GM23338 (cell line): ENCODE data around the gene VOPP1. TPM values are rescaled to one million over a fixed set of nuclear protein-coding genes. Genes with fewer than 3 reads are reported as not detected.
A peak's percentile ranks its signal among the peaks of the same experiment; 100 is the strongest.

Experiments used
- ATAC-seq: fragments of 200-7000 bp; cut with Tn5 transposase; 3 replicates; pipeline ENCODE4 v1.9.1; 2020
- DNase-seq: peaks from one replicate; pipeline ENCODE4 v3.0.0-alpha.2; 2015; ENCODE audit warnings: low spot score
- H2AFZ ChIP-seq: fragments of 200-600 bp; sonication (generic); 2 replicates; pipeline ENCODE4 v1.8.0; 2016; ENCODE audit warnings: antibody characterized with exemption, mild to moderate bottlenecking, moderate library complexity
- H3F3A ChIP-seq: fragments of 200-600 bp; sonication (generic); replicated peaks from 2 replicates; pipeline ENCODE4 v1.8.0; 2017; ENCODE audit warnings: antibody characterized with exemption, mixed run types, low read depth
- H3K27ac ChIP-seq: fragments of 200-600 bp; sonication (generic); 2 replicates; pipeline ENCODE4 v1.6.1; 2016; ENCODE audit warnings: low read depth
- H3K27me3 ChIP-seq: fragments of 200-600 bp; sonication (generic); 2 replicates; pipeline ENCODE4 v1.8.0; 2016; ENCODE audit warnings: mild to moderate bottlenecking, mixed run types, moderate library complexity; ENCODE audit not compliant: insufficient read depth
- H3K36me3 ChIP-seq: fragments of 200-600 bp; sonication (generic); 2 replicates; pipeline ENCODE4 v1.8.0; 2016; ENCODE audit warnings: mild to moderate bottlenecking; ENCODE audit not compliant: insufficient read depth
- H3K4me1 ChIP-seq: fragments of 200-600 bp; sonication (generic); 2 replicates; pipeline ENCODE4 v1.8.0; 2016; ENCODE audit warnings: mild to moderate bottlenecking, moderate library complexity; ENCODE audit not compliant: insufficient read depth
- H3K4me2 ChIP-seq: fragments of 200-600 bp; sonication (generic); 2 replicates; pipeline ENCODE4 v1.7.1; 2017; ENCODE audit warnings: mixed run types
- H3K4me3 ChIP-seq: fragments of 200-600 bp; sonication (generic); 2 replicates; pipeline ENCODE4 v1.6.1; 2016; ENCODE audit warnings: mixed run types
- H3K79me2 ChIP-seq: fragments of 200-600 bp; sonication (generic); replicated peaks from 2 replicates; pipeline ENCODE4 v1.8.0; 2017; ENCODE audit warnings: mild to moderate bottlenecking; ENCODE audit not compliant: insufficient read depth
- H3K9me2 ChIP-seq: fragments of 200-600 bp; sonication (generic); 2 replicates; pipeline ENCODE4 v1.8.0; 2017; ENCODE audit not compliant: insufficient read depth
- H4K20me1 ChIP-seq: fragments of 200-600 bp; sonication (generic); replicated peaks from 2 replicates; pipeline ENCODE4 v1.8.0; 2017; ENCODE audit warnings: mild to moderate bottlenecking; ENCODE audit not compliant: insufficient read depth
- H3K27ac Mint-ChIP-seq: 2 replicates; pipeline ENCODE4 v1.8.0; 2020; ENCODE audit warnings: inconsistent platforms, mild to moderate bottlenecking, moderate library complexity, mixed read lengths
- H3K27me3 Mint-ChIP-seq: 3 replicates; pipeline ENCODE4 v1.8.0; 2022; ENCODE audit warnings: low read depth, mild to moderate bottlenecking, moderate library complexity, mixed read lengths, inconsistent platforms; ENCODE audit not compliant: insufficient read depth, poor library complexity
- H3K36me3 Mint-ChIP-seq: 3 replicates; pipeline ENCODE4 v1.8.0; 2021; ENCODE audit warnings: low read depth, mild to moderate bottlenecking, inconsistent platforms, moderate library complexity, mixed read lengths
- H3K4me1 Mint-ChIP-seq: 3 replicates; pipeline ENCODE4 v1.8.0; 2020; ENCODE audit warnings: mild to moderate bottlenecking, inconsistent platforms, mixed read lengths
- H3K4me3 Mint-ChIP-seq: 3 replicates; pipeline ENCODE4 v1.8.0; 2021; ENCODE audit warnings: moderate library complexity, mild to moderate bottlenecking, inconsistent platforms, mixed read lengths
- H3K9me3 Mint-ChIP-seq: 3 replicates; pipeline ENCODE4 v1.8.0; 2020; ENCODE audit warnings: moderate library complexity, mild to moderate bottlenecking, inconsistent platforms, mixed read lengths
- CREB1 ChIP-seq: fragments of 250-450 bp; sonication (Bioruptor Pico); IDR thresholded peaks from 2 replicates; pipeline ENCODE4 v1.5.0; 2020; ENCODE audit warnings: low read depth, mild to moderate bottlenecking, moderate library complexity
- EZH2phosphoT487 ChIP-seq: fragments of 200-600 bp; sonication (generic); IDR thresholded peaks from one replicate; pipeline ENCODE4 v1.8.1; 2018; ENCODE audit warnings: antibody characterized with exemption; ENCODE audit not compliant: unreplicated experiment
- JUNB ChIP-seq: IDR thresholded peaks from one replicate; pipeline ENCODE4 v1.6.1; 2016; ENCODE audit warnings: antibody characterized with exemption; ENCODE audit not compliant: unreplicated experiment
- NANOG ChIP-seq: IDR thresholded peaks from 2 replicates; pipeline ENCODE4 v1.6.1; 2016; ENCODE audit warnings: antibody characterized with exemption, borderline replicate concordance
- POLR2AphosphoS5 ChIP-seq: IDR thresholded peaks from 2 replicates; pipeline ENCODE4 v1.6.1; 2016; ENCODE audit warnings: antibody characterized with exemption, low read depth
- STAT1 ChIP-seq: IDR thresholded peaks from one replicate; pipeline ENCODE4 v1.6.1; 2016; ENCODE audit warnings: antibody characterized with exemption; ENCODE audit not compliant: unreplicated experiment
- ZNF331 ChIP-seq: fragments of 250-450 bp; sonication (Bioruptor Pico); IDR thresholded peaks from 2 replicates; pipeline ENCODE4 v1.5.0; 2020; ENCODE audit warnings: low read depth, mild to moderate bottlenecking, moderate library complexity
- polyA plus RNA-seq: library from polyadenylated mRNA; unstranded; fragments of >200 nt; fragmentation: Nextera tagmentation; extraction: Ambion mirVana; gene quantifications from 2 replicates; pipeline ENCODE4 v1.2.1, GENCODE V29; 2016
- total RNA-seq: library from RNA; depleted of rRNA; stranded (reverse); fragments of >200 nt; shearing (Covaris generic); gene quantifications from 2 replicates; pipeline ENCODE4 v1.2.3, GENCODE V29; 2014
- TF ChIP-seq, protein P1 (sequence below): fragments of 250-450 bp; sonication (Bioruptor Pico); IDR thresholded peaks from 2 replicates; pipeline ENCODE4 v1.5.0; 2020; ENCODE audit warnings: mild to moderate bottlenecking, moderate library complexity

VOPP1 gene
- total and polyA plus RNA-seq, 2 experiments from 2014 or later = 28.2 to 73.7 TPM

DNA sequence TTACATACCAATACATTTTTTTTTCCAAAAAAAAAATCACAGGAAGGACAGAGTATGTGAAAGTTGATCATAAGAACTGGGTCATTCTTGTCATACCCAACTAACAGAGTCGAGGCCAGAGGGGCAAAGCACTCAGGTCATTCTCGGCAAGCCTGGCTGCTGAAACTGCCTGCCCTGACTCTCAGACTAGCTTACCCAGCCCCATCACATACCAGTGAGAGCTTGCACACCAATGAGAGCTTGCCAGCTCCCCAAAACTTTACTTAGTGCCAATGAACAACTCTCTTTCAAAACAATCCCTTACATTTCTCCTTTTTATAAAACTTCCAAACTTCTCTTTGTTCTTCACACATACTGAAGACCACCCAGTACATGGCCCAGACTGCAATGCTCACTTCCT is 48.9 kb downstream of the VOPP1 start (continued):
- TF ChIP-seq, protein P1, sequence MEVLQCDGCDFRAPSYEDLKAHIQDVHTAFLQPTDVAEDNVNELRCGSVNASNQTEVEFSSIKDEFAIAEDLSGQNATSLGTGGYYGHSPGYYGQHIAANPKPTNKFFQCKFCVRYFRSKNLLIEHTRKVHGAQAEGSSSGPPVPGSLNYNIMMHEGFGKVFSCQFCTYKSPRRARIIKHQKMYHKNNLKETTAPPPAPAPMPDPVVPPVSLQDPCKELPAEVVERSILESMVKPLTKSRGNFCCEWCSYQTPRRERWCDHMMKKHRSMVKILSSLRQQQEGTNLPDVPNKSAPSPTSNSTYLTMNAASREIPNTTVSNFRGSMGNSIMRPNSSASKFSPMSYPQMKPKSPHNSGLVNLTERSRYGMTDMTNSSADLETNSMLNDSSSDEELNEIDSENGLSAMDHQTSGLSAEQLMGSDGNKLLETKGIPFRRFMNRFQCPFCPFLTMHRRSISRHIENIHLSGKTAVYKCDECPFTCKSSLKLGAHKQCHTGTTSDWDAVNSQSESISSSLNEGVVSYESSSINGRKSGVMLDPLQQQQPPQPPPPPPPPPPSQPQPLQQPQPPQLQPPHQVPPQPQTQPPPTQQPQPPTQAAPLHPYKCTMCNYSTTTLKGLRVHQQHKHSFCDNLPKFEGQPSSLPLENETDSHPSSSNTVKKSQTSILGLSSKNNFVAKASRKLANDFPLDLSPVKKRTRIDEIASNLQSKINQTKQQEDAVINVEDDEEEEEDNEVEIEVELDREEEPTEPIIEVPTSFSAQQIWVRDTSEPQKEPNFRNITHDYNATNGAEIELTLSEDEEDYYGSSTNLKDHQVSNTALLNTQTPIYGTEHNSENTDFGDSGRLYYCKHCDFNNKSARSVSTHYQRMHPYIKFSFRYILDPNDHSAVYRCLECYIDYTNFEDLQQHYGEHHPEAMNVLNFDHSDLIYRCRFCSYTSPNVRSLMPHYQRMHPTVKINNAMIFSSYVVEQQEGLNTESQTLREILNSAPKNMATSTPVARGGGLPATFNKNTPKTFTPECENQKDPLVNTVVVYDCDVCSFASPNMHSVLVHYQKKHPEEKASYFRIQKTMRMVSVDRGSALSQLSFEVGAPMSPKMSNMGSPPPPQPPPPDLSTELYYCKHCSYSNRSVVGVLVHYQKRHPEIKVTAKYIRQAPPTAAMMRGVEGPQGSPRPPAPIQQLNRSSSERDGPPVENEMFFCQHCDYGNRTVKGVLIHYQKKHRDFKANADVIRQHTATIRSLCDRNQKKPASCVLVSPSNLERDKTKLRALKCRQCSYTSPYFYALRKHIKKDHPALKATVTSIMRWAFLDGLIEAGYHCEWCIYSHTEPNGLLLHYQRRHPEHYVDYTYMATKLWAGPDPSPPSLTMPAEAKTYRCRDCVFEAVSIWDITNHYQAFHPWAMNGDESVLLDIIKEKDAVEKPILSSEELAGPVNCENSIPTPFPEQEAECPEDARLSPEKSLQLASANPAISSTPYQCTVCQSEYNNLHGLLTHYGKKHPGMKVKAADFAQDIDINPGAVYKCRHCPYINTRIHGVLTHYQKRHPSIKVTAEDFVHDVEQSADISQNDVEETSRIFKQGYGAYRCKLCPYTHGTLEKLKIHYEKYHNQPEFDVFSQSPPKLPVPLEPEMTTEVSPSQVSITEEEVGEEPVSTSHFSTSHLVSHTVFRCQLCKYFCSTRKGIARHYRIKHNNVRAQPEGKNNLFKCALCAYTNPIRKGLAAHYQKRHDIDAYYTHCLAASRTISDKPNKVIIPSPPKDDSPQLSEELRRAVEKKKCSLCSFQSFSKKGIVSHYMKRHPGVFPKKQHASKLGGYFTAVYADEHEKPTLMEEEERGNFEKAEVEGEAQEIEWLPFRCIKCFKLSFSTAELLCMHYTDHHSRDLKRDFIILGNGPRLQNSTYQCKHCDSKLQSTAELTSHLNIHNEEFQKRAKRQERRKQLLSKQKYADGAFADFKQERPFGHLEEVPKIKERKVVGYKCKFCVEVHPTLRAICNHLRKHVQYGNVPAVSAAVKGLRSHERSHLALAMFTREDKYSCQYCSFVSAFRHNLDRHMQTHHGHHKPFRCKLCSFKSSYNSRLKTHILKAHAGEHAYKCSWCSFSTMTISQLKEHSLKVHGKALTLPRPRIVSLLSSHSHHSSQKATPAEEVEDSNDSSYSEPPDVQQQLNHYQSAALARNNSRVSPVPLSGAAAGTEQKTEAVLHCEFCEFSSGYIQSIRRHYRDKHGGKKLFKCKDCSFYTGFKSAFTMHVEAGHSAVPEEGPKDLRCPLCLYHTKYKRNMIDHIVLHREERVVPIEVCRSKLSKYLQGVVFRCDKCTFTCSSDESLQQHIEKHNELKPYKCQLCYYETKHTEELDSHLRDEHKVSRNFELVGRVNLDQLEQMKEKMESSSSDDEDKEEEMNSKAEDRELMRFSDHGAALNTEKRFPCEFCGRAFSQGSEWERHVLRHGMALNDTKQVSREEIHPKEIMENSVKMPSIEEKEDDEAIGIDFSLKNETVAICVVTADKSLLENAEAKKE (CRISPR knock-in tag) = no peak

DNA sequence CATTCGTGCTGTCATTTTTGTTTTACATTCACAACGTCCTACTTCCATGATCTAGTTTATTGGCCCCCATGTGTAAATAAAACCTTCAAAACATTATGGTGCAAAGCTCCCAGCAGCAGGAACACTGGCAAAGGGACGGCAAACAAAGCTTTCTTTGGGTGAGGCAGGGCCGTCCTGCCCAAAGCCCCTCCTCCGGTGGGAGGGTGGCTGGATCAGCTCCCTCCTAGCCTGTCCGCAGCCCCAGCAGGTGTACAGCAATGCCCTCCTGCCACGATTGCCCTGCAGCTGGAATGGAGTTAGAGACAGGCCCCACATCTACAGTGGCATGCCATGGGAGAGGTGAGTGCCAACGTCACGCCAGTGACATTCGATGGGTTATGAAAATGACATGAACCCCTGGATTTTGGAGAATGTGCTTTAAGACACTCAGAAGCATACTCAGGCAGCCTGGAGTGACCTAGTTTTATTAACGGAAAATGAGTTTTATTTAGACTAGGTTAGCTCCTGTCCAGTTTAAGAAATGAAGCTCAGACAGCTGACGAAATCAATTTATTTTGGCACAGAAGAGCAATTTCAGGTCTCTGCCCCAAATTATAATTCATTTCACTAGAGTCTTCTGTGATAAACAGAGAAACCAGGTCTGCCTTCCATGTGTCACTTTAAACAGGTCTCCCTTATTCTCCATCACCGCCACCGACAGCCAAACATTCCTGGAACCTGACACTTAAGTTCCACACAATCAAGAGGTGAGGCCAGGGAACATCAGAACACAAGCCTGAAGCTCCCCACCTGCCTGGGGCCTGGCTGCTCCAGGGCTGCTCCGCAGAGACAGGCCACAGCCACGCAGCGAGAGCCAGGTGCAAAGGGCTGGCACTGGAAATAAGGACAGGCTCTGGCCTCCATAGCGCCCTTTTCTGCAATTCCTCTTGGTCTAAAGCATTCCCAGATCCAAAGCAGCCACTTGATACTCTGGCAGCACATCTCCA is 50.1 kb downstream of the VOPP1 start:
- Mint-ChIP-seq H3K9me3 (no peaks in the 10 kb centered on the region), H3K4me3 (0 out of 3 replicates have a peak overlapping the region, but pooled peaks have one; percentile 14)
- TF ChIP-seq EZH2phosphoT487 (no peak), ZNF331 (CRISPR knock-in tag) (no peak), STAT1 (no peak), JUNB (no peak), CREB1 (no peak), POLR2AphosphoS5 (no peak), NANOG (no peak)
- TF ChIP-seq, protein P1 (CRISPR knock-in tag) = no peak

More for the DNA sequence above, 50.1 kb downstream of the VOPP1 start:
- H3K27me3 Mint-ChIP-seq = peaks cover 7% of the 10 kb centered on the region
- peaks cover 25% of the 10 kb centered on the region for H4K20me1 ChIP-seq
- H3K79me2 ChIP-seq = peaks cover 70% of the 10 kb centered on the region
- peaks cover 23% of the 10 kb centered on the region for H3K36me3 Mint-ChIP-seq
- H3K4me2 ChIP-seq = no peak overlapping the region
- H3K27ac ChIP-seq = peak overlapping the region; percentile 40; the same call in 1 of the 2 replicates
- peaks cover 57% of the 10 kb centered on the region for H3K4me1 ChIP-seq
- DNase-seq (peak; percentile 50), ATAC-seq (peak; percentile 52)
- peaks cover 69% of the 10 kb centered on the region for H3K4me1 Mint-ChIP-seq
- H3F3A ChIP-seq = no peaks in the 10 kb centered on the region
- no peak overlapping the region for H3K27ac Mint-ChIP-seq
- no peaks in the 10 kb centered on the region for H3K36me3 ChIP-seq
- H3K9me2 ChIP-seq = no peaks in the 10 kb centered on the region
- H3K27me3 ChIP-seq = no peaks in the 10 kb centered on the region
- H2AFZ ChIP-seq = no peak overlapping the region
- H3K4me3 ChIP-seq = no peak overlapping the region
